COR-L47 (cell line): ENCODE results near the gene DDIAS.
"Not testable (repeated sequence)": the region's sequence is repeated elsewhere in the genome, so short reads cannot be mapped to it uniquely, and the experiment has no call there.

Experiments used
- DNase-seq: peaks from one replicate; lab custom pipeline; 2025; lab: John Stamatoyannopoulos, UW

The DDIAS gene

DNA sequence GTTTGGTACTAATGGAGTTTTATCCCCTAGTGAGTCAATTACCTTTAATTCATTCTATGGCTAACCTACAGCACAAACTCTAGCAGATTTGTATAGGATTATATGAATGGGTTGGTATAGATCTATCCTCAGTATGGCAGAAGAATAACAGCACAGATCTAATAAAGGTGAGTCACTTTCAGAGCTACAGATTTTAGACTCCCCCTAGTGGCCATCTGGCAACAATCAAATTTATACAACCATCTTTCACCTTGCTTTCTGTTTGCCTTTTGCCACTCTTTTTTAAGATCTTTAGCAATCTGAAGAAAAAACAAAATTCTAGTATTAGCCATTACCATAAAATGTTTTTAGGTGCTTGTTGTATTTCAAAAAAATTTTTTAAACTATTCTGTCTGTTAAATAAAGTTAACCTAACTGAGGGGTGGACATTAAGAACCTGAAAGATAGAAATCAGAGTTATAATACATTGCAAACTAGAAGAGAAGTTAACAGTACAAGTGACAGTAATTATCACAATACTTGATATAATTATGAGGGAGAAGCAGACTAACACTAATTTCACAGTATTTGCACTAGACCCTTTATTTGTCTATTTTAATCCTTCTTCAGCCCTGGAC is 25.8 kb downstream of the DDIAS start:
- peak; percentile 74 for DNase-seq

DNA sequence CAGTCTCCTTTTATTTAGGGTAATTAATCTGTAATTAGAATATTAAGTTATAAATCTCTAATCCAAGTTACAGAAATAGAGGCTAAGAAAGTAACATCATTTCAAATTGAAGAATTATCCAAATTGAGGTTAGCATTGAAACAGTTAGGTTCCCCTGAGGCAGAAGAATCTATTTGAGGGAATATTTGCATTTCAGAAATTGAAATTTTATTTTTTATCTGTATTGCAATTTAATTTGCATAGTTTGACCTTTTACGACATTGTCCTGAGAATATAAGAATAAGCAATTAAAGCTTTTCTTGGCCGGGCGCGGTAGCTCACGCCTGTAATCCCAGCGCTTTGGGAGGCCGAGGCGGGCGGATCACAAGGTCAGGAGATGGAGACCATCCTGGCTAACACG is 27.6 kb downstream of the DDIAS start:
- DNase-seq, result no peak

DNA sequence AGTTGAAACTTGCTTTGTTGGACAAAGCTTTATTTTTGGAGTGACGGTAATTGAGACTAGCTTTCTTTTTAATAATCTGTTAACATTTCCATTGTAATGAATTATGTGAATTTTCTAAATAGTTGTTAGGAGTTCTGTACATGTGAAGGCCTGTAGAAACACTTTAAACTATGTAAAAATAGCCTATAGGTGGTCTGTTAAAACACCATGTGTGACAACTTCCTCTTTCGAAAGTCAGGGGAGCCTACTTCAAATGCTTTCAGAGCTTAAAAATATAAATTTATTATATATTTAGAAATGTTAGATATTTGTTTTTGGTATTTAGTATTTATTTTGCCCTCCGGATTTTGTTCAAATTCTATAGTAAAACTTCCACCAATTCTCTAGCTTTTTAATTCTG is 28.7 kb downstream of the DDIAS start:
- DNase-seq, result no peak

DNA sequence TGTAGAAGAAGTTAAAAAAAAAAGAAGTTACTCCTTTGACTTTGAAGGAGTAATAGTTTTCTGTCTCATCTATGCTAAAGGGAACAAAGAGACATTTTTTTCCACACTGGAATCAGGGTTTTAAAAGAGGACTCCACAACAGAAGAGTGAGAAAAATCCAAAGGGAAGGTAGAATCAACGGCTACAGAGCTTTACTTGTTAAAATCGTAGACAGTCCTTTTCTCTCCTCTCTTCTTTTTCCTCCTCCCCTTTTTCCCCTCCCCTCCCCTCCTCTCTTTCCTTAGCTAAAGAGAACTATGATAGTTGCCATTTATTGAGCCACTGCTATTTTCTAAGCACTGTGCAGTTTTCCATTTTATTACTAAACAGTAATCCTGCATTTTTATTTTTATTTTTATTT is 29.2 kb downstream of the DDIAS start:
- no peak for DNase-seq

DNA sequence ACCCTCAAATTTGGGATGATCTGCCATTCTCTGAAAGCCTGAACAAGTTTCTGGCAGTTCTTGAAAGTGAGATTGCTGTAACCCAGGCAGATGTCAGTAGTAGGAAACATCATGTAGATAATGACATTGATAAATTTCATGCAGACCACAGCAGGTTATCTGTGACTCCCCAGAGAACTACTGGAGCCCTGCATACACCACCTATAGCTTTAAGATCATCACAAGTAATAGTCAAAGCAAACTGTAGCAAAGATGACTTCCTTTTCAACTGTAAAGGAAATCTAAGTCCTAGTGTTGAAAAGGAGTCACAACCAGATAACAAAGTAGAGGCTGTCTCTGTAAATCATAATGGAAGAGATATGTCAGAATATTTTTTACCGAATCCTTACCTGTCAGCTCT is 31.0 kb downstream of the DDIAS start:
- DNase-seq, result no peak

DNA sequence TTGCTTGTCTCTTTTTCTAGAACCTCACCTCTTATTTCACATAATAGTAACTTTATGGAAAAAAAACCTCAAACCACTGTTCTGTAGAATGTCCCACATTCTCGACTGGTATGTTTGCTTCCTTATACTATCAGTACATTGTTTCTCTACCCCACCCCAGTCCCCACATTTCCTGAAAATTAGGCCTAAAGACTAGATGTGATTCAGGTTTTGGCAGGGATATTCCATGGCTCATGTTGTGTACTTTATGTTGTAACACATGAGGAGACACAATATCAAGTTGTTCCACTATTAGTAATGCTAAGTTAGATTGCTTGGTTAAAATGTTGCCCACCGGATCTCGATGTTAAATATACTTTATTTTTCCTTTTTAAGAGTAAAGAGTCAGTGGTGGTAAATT is 34.7 kb downstream of the DDIAS start:
- no peak for DNase-seq

DNA sequence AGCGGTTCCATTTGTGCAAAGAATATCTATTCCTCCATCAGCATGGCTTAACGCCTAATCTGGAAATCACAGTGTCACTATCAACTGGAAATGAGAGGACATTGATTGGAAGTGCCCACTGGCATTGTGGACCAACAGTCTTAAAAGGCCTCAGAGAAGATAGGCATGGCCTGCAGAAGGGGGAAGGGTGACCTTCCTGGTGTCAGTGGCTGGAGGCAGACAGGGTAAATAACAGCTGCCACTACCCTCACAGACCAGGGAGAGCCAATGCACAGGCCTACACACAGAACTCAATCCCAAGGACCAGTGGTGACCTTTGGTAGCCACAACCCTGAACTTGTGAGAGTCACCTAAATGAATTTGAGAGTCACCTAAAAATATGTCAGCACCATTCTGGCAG is 36.0 kb downstream of the DDIAS start:
- DNase-seq, result no peak

DNA sequence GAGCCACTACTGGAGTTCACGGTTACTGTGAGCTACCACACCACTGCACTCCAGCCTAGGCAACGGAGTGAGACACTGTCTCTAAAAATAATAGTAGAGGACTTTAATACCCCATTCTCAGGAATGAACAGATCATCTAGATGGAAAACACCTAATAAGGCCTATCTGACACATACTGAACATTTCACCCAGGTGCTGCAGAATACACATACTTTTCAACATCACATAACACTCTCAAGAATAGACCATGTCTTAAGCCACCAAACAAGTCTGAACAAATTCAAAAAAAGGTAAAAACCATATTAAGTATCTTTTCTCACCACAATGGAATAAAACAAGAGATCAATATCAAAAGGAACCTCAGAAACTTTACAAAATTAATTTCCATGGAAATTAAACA is 37.9 kb downstream of the DDIAS start:
- DNase-seq, result no peak

DNA sequence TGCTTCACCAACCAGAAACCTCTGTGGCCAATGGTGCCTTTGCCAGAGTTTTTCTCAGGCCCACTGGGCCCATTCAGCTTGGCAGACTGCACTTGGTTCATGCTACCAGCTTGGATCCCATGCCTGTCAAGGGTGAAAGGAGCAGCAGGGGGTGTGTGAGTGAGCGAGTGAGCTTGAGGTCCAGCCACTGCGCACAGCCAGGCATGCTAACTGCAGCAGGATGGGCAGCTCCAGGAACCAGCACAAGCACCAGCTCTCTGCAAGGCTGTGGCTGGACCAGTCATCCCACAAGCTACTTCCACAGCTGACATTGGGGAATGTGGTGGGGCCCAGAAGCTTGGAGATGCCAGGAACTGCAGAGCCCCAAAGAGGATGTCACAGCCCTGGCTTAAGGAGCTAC is 40.8 kb downstream of the DDIAS start:
- DNase-seq, result no peak

DNA sequence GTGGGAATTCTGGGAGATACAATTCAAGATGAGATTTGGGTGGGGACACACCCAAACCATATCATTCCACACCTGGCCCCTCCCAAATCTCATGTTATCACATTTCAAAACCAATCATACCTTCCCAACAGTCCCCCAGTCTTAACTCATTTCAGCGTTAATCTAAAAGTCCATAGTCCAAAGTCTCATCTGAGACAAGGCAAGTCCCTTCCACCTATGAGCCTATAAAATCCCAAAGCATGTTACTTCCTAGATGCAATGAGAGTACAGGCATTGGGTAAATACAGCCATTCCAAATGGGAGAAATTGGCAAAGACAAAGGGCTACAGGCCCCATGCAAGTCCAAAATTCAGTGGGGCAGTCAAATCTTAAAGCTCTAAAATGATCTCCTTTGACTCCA is 41.9 kb downstream of the DDIAS start:
- not testable (repeated sequence) for DNase-seq

DNA sequence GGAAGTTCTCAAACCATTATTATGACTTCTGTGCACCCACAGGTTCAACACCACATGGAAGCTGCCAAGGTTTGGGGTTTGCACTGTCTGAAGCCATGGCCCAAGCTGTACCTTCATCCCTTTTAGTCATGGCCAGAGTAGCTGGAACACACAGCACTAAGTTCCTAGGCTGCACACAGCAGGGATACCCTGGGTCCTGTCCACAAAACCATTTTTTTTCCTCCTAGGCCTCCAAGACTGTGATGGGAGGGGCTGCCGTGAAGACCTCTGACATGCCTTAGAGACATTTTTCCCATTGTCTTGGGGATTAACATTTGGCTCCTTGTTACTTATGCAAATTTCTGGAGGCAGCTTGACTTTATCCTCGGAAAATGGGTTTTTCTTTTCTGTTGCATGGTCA is 42.7 kb downstream of the DDIAS start:
- DNase-seq, result no peak

DNA sequence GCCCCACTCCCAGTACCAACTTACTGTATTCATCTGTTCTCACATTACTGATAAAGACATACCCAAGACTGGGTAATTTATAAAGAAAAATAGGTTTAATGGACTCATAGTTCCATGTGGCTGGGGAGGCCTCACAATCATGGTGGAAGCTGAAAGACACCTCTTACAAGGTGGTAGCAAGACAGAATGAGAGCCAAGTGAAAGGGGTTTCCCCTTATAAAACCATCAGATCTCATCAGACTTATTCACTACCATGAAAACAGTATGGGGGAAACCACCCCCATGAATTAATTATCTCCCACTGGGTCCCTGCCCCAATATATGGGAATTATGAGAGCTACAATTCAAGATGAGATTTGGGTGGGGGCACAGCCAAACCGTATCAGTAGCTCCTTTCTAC is 43.5 kb downstream of the DDIAS start:
- not testable (repeated sequence) for DNase-seq

DNA sequence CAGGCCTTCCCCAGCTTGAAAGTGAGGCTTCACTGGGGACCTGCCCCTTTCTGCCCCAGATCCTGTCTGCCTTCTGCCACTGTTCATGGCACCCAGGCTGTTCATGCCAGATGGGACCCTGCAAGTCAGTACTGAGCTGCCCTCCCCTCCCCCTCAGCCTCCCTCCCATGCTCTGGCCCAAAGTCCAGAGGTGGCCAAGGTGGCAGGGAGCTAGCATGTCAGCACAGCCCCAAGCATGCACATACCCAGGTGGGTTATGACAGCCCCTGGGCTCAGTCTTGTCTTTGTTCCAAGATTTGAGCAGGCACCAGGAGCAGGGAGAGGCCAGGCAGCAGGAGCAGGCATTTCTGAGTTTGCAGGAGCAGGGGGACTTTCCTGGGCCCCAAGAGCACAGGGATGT is 44.1 kb downstream of the DDIAS start:
- DNase-seq, result no peak

DNA sequence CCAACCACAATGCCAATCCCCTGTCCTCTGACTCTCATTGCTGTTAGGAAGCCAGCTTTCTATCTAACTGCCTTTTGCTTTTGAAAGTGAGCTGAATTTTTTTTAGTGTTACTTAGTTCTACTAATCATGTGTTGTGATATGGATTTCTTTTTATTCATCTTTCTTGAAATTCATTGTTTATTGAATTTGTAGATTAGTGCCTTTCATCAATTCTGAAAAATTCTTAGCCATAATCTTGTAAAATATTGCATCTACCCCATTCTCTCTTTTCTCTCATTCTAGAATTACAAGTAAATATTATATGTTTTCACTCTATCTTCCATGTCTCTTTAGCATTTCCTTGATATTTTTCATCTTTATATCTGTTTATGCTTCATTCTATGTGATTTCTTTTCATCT is 47.8 kb downstream of the DDIAS start:
- DNase-seq, result no peak

DNA sequence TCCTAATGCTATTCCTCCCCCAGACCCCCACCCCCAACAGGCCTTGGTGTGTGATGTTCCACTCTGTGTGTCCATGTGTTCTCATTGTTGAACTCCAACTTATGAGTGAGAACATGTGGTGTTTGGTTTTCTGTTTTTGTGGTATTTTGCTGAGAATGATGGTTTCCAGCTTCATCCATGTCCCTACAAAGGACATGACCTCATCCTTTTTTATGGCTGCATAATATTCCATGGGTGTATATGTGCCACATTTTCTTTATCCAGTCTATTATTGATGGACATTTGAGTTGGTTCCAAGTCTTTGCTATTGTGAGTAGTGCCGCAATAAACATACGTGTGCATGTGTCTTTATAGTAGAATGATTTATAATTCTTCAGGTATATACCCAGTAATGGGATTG is 49.0 kb downstream of the DDIAS start:
- DNase-seq, result not testable (repeated sequence)

DNA sequence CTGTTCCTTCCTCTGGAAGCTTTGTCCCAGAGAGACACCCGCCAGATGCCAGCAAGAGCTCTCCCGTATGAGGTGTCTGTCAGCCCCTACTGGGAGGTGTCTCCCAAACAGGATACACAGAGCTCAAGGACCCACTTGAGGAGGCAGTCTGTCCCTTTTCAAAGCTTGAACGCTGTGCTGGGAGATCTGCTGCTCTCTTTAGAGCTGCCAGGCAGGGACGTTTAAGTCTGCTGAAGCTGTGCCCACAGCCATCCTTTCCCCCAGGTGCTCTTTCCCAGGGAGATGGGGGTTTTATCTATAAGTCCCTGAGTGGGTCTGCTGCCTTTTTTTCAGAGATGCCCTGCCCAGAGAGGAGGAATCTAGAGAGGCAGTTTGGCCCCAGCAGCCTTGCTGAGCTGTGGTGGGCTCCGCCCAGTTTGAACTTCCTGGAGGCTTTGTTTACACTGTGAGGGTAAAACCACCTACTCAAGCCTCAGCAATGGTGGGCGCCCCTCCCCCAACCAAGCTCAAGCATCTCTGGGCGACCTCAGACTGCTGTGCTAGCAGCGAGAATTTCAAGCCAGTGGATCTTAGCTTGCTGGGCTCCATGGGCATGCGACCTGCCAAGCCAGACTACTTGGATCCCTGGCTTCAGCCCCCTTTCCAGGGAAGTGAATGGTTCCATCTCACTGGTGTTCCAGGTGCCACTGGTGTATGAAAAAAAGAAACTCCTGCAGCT is 54.4 kb downstream of the DDIAS start:
- not testable (repeated sequence) for DNase-seq

DNA sequence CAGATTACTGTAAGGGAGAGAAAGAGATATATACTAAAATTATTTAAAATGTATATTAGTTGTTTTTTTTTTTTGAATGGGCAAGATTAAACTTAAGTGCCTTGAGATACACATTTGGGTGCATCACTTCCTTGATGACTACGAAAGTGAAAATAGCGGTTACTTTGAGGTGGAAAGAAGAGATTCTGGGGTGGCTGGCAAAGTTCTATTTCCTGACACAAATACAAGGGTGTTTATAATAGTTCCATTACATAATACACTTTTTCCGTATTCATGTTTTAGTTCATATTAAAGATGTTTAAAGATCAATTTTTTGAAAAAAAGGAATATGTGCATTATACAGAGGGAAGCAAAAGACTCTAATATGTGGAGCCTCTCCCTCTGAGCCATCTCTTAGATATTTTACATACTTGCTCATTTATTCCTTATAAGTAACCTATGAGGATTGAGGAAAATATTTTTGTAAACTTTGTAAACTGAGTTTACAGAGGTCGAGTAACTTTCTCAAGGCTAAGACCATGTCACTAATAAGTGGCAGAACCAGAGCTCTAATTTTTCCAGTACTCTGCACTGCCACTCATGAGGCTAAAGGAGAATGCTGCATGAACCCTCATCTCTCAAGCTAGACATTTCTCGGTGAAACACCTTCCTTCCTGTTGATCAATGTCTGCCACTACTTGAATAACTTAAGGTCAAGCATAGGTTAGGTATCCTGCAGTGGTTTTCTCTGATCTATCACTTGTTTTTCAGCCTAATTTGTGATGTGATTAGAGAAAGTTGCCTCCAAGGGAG is 58.6 kb downstream of the DDIAS start:
- DNase-seq, result no peak

DNA sequence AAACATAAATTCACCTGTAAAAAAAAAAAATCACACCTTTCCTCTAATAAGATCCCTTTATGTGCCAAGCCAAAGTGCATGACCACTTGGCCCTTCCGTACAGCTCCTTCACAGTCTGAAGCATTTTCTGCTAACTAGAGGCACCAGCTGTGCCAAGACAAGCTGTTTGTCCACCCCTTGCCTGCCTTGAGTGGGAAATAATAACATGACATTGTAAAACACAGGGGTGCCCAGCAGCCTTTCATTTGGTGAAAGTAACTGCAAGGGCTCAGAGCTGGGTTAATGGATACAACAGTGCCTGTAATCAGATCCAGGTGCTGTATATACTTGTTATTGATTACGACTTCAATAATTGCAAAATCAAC is 59.2 kb downstream of the DDIAS start:
- peak; percentile 6 for DNase-seq

DNA sequence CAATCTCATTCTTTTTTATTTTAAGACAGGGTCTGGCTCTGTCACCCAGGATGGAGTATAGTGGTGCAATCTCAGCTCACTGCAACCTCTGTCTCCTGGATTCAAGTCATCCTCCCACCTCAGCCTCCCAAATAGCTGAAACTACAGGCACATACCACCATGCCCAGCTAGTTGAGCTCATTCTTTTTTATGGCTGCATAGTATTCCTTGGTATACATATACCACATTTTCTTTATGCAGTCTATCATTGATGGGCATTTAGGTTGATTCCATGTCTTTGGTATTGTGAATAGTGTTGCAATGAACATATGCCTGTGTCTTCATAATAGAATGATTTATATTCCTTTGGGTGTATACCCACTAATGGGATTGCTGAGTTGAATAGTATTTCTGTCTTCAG is 60.5 kb downstream of the DDIAS start:
- DNase-seq, result not testable (repeated sequence)

DNA sequence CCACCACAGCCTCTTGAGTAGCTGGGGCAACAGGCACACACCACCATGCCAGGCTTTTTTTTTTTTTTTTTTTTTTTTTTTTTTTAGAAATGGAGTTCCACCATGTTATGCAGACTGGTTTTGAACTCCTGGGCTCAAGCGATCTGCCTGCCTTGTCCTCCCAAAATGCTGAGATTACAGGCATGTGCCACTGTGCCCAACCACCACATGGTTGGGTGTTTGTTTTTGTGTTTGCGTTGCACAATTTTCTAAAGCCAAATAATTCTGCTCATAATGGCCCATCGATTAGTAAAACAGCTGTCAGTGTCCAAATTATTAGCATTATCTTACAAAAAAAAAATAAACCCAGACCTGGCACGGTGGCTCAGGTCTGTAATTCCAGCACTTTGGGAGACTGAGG is 65.8 kb downstream of the DDIAS start:
- no peak for DNase-seq

DNA sequence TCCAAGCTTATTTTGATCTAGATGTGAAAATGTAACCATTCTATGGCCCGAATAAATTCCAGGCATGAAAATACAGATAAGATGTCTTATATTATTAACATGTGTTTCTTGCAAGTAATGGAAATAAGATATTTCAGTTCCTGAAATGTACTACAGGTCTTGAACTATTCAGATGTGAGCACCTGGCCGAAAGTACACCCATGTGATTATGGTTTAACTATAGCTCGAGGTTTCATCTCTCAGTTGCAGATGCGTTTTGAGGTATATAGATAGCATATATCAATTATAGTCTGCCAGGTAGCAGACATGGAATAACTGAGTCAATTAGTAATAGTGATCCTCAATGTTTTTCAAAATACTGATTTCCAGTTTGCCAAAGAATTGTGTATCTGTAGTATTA is 68.3 kb downstream of the DDIAS start:
- DNase-seq, result no peak

DNA sequence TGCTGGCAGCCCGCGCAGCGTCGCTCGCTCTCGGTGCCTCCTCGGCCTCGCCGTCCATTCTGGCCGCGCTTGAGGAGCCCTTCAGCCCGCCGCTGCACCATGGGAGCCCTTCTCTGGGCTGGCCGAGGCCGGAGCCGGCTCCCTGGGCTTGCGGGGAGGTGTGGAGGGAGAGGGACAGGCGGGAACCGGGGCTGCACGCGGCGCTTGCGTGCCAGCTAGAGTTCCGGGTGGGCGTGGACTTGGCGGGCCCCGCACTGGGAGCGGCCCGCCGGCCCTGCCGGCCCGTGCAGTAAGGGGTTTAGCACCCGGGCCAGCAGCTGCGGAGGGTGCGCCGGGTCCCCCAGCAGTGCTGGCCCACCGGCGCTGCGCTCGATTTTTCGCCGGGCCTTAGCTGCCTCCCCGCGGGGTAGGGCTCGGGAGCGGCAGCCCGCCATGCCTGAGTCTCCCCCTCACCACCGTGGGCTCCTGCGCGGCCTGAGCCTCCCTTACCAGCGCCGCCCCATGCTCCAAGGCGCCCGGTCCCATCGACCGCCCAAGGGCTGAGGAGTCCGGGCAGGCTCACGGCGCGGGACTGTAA is 69.1 kb downstream of the DDIAS start:
- DNase-seq, result not testable (repeated sequence)

DNA sequence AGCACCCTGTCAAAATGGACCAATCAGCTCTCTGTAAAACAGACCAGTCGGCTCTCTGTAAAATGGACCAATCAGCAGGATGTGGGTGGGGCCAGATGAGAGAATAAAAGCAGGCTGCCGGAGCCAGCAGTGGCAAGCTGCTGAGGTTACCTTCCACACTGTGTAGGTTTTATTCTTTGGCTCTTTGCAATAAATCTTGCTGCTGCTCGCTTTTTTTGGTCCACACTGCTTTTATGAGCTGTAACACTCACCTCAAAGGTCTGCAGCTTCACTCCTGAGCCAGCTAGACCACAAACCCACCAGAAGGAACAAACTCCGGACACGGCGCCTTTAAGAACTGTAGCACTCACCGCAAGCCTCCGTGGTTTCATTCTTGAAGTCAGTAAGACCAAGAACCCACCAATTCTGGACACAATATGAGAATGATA is 70.0 kb downstream of the DDIAS start:
- DNase-seq, result not testable (repeated sequence)
